A549 (cell line): Measurements from ENCODE around the gene ERCC8. TPM values are rescaled to one million over a fixed set of nuclear protein-coding genes. Genes with fewer than 3 reads are reported as not detected.
A peak's percentile ranks its signal among the peaks of the same experiment; 100 is the strongest.

Experiments used
- ATAC-seq, 2 experiments: fragments of 200-7000 bp in 1 of 2; fragments of >200 bp in 1 of 2; cut with Nextera tagmentation in 1 of 2; cut with Tn5 transposase in 1 of 2; 3 replicates each; pipeline versions ENCODE4 v1.8.0 to v1.9.1; 2018 to 2020; ENCODE audit warnings: mild to moderate bottlenecking in 1 of 2, moderate library complexity in 1 of 2
- CTCF ChIA-PET: fragments of 300-600 bp; sonication (Branson Sonifier 250); formaldehyde crosslinking; extraction: SDS; loops from one replicate; lab custom pipeline; 2021; ENCODE audit warnings: antibody characterized with exemption, inconsistent platforms; lab: Yijun Ruan, JAX
- POLR2A ChIA-PET: fragments of 350-600 bp; formaldehyde crosslinking; extraction: SDS; loops from one replicate; lab custom pipeline; 2021; ENCODE audit warnings: antibody characterized with exemption, inconsistent platforms; lab: Yijun Ruan, JAX
- DNase-seq, 2 experiments: peaks; one replicate each; pipeline versions ENCODE4 v3.0.0 to v3.0.0-alpha.2; 2011 to 2016; ENCODE audit warnings: low read depth in 1 of 2, low spot score in 1 of 2
- FAIRE-seq: peaks from 2 replicates; lab custom pipeline; 2011; peaks lifted over from hg19 to GRCh38; lab: Jason Lieb, UNC
- H3K27ac ChIP-seq, 2 experiments: fragments of >200 bp; sonication (Bioruptor Twin); formaldehyde crosslinking; 3 replicates each; pipeline ENCODE4 v1.5.1; 2016 to 2017
- H3K4me1 ChIP-seq: fragments of >200 bp; sonication (Bioruptor Twin); formaldehyde crosslinking; 3 replicates; pipeline ENCODE4 v1.6.1; 2016
- H3K4me2 ChIP-seq: fragments of >200 bp; sonication (Bioruptor Twin); formaldehyde crosslinking; 3 replicates; pipeline ENCODE4 v1.6.1; 2016
- H3K4me3 ChIP-seq: fragments of >200 bp; sonication (Bioruptor Twin); formaldehyde crosslinking; 3 replicates; pipeline ENCODE4 v1.5.1; 2016
- H3K9me3 ChIP-seq: fragments of >200 bp; sonication (Bioruptor Twin); formaldehyde crosslinking; 3 replicates; pipeline ENCODE4 v1.6.1; 2016
- CBX8 ChIP-seq: fragments of 200-600 bp; sonication (generic); IDR thresholded peaks from 2 replicates; pipeline ENCODE4 v1.6.1; 2016
- EHF ChIP-seq: fragments of 250-450 bp; sonication (Bioruptor Pico); IDR thresholded peaks from 2 replicates; pipeline ENCODE4 v1.5.0; 2020; ENCODE audit warnings: mild to moderate bottlenecking
- EHMT2 ChIP-seq: fragments of 200-600 bp; sonication (generic); IDR thresholded peaks from 2 replicates; pipeline ENCODE4 v1.6.1; 2016; ENCODE audit warnings: antibody characterized with exemption, low read depth, mild to moderate bottlenecking, moderate library complexity
- ESRRA ChIP-seq: fragments of 150-350 bp; IDR thresholded peaks from 2 replicates; pipeline ENCODE4 v1.6.1; 2014; ENCODE audit warnings: mild to moderate bottlenecking, low read length, borderline replicate concordance
- HEYL ChIP-seq: fragments of 250-450 bp; sonication (Bioruptor Pico); IDR thresholded peaks from 2 replicates; pipeline ENCODE4 v1.8.0; 2021; ENCODE audit warnings: mild to moderate bottlenecking, moderate library complexity
- KDM1A ChIP-seq: fragments of 200-600 bp; sonication (generic); IDR thresholded peaks from 2 replicates; pipeline ENCODE4 v1.6.1; 2016; ENCODE audit warnings: low read depth, mild to moderate bottlenecking
- KDM5A ChIP-seq: fragments of 200-600 bp; sonication (generic); IDR thresholded peaks from 2 replicates; pipeline ENCODE4 v1.6.1; 2016; ENCODE audit warnings: antibody characterized with exemption, mild to moderate bottlenecking
- MAFK ChIP-seq: fragments of 450-650 bp; IDR thresholded peaks from 2 replicates; pipeline ENCODE4 v1.6.1; 2014; ENCODE audit not compliant: partially characterized antibody
- MAZ ChIP-seq: fragments of 150-350 bp; IDR thresholded peaks from 2 replicates; pipeline ENCODE4 v1.6.1; 2014; ENCODE audit warnings: antibody characterized with exemption, low read depth, low read length, borderline replicate concordance
- MYC ChIP-seq: IDR thresholded peaks from 2 replicates; pipeline ENCODE4 v1.6.1; 2012; ENCODE audit warnings: mild to moderate bottlenecking, inconsistent platforms, low read length, improper control_type of control experiment, borderline replicate concordance
- POLR2A ChIP-seq: IDR thresholded peaks from 2 replicates; pipeline ENCODE4 v1.6.1; 2012; ENCODE audit warnings: mild to moderate bottlenecking, low read length
- RAD21 ChIP-seq, 2 experiments: fragments of >200 bp in 1 of 2; sonication (Bioruptor Twin) in 1 of 2; formaldehyde crosslinking in 1 of 2; IDR thresholded peaks in 1 of 2; conservative IDR thresholded peaks in 1 of 2; 2 replicates in 1 of 2; 3 replicates in 1 of 2; pipeline ENCODE4 v1.6.1; 2012 to 2018; ENCODE audit warnings: inconsistent platforms in 1 of 2
- SMC3 ChIP-seq: fragments of >200 bp; sonication (Bioruptor Twin); formaldehyde crosslinking; IDR thresholded peaks from 3 replicates; pipeline ENCODE4 v1.6.1; 2018; ENCODE audit warnings: inconsistent platforms
- WGBS: methylation state at CpG from one replicate; pipeline ENCODE4 v1.1.6; 2017; ENCODE audit errors: missing lambda C conversion rate; 5-methylcytosine and 5-hydroxymethylcytosine counted together
- polyA plus RNA-seq, 4 experiments: library from polyadenylated mRNA; depleted of rRNA in 3 of 4; stranded (reverse); fragments of >200 nt; fragmentation: RNase III in 1 of 4; extraction: RNeasy Plus Mini Kit Qiagen cat#74134 plus additional on column Dnase treatment in 1 of 4; gene quantifications; 2 replicates in 3 of 4; 3 replicates in 1 of 4; pipeline ENCODE4 v1.2.3, GENCODE V29; 2011 to 2017
- TF ChIP-seq, protein P1 (sequence below): fragments of >200 bp; sonication (Bioruptor Twin); formaldehyde crosslinking; IDR thresholded peaks from 3 replicates; pipeline ENCODE4 v1.6.1; 2016
- TF ChIP-seq, protein P2 (sequence below): fragments of 250-450 bp; sonication (Bioruptor Pico); IDR thresholded peaks from 2 replicates; pipeline ENCODE4 v1.5.0; 2020; ENCODE audit warnings: low read depth, mild to moderate bottlenecking, moderate library complexity
- TF ChIP-seq, protein P3 (sequence below): IDR thresholded peaks from 2 replicates; pipeline ENCODE4 v1.6.1; 2012
- TF ChIP-seq, protein P4 (sequence below): fragments of >200 bp; sonication (Bioruptor Twin); formaldehyde crosslinking; IDR thresholded peaks from 3 replicates; pipeline ENCODE4 v1.5.1; 2016

ERCC8 gene
- polyA plus RNA-seq, 2 of the 4 experiments (the other 2 are of a cell fraction) = 22.9 to 31.5 TPM

DNA sequence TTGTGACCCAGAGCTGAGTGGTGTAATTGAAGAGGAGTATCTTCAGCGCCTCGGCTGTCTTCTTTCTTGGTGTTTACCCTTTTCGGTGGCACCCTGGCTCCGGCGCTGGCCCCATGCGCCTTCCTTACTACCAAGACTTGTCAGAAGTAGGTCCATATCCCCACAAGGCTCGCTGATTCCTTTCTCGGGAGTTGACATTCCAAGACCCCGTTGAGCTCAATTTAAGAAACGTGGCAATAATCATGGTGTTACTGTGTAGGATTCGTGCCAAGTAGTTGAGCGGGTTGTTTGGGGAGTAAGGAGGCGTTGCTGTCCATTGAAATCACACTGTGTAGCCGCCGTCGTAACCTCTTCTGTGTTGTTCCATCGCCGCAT, 930 bp upstream of the ERCC8 start (continued):
- TF ChIP-seq KDM5A = no peak
- TF ChIP-seq ESRRA = no peak
- TF ChIP-seq, protein P1, sequence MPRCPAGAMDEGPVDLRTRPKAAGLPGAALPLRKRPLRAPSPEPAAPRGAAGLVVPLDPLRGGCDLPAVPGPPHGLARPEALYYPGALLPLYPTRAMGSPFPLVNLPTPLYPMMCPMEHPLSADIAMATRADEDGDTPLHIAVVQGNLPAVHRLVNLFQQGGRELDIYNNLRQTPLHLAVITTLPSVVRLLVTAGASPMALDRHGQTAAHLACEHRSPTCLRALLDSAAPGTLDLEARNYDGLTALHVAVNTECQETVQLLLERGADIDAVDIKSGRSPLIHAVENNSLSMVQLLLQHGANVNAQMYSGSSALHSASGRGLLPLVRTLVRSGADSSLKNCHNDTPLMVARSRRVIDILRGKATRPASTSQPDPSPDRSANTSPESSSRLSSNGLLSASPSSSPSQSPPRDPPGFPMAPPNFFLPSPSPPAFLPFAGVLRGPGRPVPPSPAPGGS = no peak

DNA sequence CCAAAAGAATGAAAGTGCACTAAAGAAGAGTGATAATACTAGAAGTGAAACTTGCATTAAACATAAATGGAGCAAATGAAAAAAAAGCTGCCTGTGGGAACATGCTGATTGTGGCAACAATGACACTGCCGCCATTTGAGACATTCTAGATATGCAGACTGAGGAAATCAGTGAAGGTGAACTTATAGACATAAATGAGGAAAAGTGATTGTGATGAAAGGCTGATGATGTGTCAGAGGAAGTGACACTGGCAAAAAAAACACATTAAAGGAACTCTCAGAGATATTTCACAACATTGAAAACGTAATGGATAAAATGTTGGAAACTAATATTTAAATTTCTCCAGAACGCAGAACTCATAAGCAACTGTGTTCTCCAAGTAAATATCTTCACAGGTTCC, 1.2 kb downstream of the ERCC8 start:
- FAIRE-seq (no peak), ATAC-seq (no peak), DNase-seq (no peak)
- peaks cover 17% of the 10 kb centered on the region for H3K4me1 ChIP-seq
- CTCF ChIA-PET = interaction anchor here (0.9 kb wide), 1 partner anchor 11 kb away, joined by 3 read pairs; no protein-coding TSS in a partner anchor
- POLR2A ChIA-PET = no interaction called here
- 65% methylated on average over 3 of the region's 3 CpGs for WGBS
- H3K4me2 ChIP-seq = peak overlapping the region; percentile 98
- H3K27ac ChIP-seq = no peak overlapping the region
- peak overlapping the region; percentile 84; the same call in 1 of the 3 replicates for H3K4me3 ChIP-seq
- TF ChIP-seq MAZ = no peak
- TF ChIP-seq CBX8 = no peak
- TF ChIP-seq ESRRA = no peak
- no peak for TF ChIP-seq MYC
- TF ChIP-seq, protein P2, sequence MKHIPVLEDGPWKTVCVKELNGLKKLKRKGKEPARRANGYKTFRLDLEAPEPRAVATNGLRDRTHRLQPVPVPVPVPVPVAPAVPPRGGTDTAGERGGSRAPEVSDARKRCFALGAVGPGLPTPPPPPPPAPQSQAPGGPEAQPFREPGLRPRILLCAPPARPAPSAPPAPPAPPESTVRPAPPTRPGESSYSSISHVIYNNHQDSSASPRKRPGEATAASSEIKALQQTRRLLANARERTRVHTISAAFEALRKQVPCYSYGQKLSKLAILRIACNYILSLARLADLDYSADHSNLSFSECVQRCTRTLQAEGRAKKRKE (CRISPR knock-in tag) = no peak
- no peak for TF ChIP-seq EHMT2
- TF ChIP-seq EHF = no peak
- TF ChIP-seq, protein P3, sequence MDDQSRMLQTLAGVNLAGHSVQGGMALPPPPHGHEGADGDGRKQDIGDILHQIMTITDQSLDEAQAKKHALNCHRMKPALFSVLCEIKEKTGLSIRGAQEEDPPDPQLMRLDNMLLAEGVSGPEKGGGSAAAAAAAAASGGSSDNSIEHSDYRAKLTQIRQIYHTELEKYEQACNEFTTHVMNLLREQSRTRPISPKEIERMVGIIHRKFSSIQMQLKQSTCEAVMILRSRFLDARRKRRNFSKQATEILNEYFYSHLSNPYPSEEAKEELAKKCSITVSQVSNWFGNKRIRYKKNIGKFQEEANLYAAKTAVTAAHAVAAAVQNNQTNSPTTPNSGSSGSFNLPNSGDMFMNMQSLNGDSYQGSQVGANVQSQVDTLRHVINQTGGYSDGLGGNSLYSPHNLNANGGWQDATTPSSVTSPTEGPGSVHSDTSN = no peak
- no peak for TF ChIP-seq MAFK
- TF ChIP-seq KDM1A = no peak
- TF ChIP-seq POLR2A = no peak
- TF ChIP-seq HEYL (CRISPR knock-in tag) = no peak
- TF ChIP-seq RAD21 (conservative IDR thresholded peaks at IDR 0.05 in 1 of 2, IDR thresholded peaks at IDR 0.05 in 1 of 2) = no peak
- no peaks in the 10 kb centered on the region for H3K9me3 ChIP-seq

DNA sequence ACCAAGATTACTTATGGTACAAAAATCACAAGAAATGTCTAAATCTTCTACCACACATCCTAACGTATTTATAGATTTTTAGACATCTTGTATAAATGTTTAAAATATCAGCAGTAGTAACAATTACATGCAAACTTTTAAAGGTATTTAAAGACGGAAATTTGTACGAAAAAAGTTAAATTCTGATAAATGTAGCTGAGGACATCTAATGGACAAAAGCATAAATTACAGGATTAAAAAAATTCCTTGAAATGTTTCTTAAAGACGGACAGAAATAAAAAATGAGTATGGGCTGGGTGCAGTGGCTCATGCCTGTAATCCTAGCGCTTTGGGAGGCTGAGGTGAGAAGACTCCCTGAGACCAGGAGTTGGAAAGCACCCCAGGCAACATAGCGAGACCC, 15.8 kb downstream of the ERCC8 start:
- FAIRE-seq = no peak
- ChIA-PET POLR2A (no interaction called here), CTCF (interaction anchor here (1.7 kb wide), 1 partner anchor 251 kb away, joined by 8 read pairs; no protein-coding TSS in a partner anchor)

More for the DNA sequence above, 15.8 kb downstream of the ERCC8 start:
- H3K9me3 ChIP-seq = no peaks in the 10 kb centered on the region
- H3K27ac ChIP-seq = no peak overlapping the region
- no peak overlapping the region for H3K4me2 ChIP-seq
- 56% methylated on average over 6 of the region's 6 CpGs for WGBS
- no peak for ATAC-seq
- TF ChIP-seq SMC3 = peak; percentile 51; the same call in 2 of the 3 replicates
- TF ChIP-seq CBX8 = no peak
- TF ChIP-seq, protein P4, sequence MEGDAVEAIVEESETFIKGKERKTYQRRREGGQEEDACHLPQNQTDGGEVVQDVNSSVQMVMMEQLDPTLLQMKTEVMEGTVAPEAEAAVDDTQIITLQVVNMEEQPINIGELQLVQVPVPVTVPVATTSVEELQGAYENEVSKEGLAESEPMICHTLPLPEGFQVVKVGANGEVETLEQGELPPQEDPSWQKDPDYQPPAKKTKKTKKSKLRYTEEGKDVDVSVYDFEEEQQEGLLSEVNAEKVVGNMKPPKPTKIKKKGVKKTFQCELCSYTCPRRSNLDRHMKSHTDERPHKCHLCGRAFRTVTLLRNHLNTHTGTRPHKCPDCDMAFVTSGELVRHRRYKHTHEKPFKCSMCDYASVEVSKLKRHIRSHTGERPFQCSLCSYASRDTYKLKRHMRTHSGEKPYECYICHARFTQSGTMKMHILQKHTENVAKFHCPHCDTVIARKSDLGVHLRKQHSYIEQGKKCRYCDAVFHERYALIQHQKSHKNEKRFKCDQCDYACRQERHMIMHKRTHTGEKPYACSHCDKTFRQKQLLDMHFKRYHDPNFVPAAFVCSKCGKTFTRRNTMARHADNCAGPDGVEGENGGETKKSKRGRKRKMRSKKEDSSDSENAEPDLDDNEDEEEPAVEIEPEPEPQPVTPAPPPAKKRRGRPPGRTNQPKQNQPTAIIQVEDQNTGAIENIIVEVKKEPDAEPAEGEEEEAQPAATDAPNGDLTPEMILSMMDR = peak; percentile 44
- TF ChIP-seq RAD21 (conservative IDR thresholded peaks at IDR 0.05 in 1 of 2, IDR thresholded peaks at IDR 0.05 in 1 of 2) = peak; percentile 48 to 55
- DNase-seq = no peak
- no peaks in the 10 kb centered on the region for H3K4me1 ChIP-seq
- no peak overlapping the region for H3K4me3 ChIP-seq
